Measurements from ENCODE around the gene MCM10.
"Not testable (repeated sequence)": the region's sequence is repeated elsewhere in the genome, so short reads cannot be mapped to it uniquely, and the experiment has no call there.

MCM10 gene

DNA sequence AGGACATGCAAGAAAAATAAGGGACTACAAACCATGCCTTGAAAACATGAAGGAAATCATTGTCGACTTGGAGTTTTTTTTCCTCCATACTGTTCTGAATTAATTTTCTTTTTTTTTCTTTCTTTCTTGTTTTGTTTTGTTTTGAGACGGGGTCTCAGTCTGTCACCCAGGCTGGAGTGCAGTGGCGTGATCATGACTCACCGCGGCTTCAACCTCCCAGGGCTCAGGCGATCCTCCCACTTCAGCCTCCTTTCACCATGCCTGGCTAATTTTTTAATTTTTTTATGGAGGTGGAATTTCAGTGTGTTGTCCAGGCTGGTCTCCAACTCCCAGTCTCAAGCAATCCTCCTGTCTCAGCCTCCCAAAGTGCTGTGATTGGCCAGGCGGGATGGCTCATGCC is 61.2 kb downstream of the MCM10 start:
- DNase-seq, result no peak

DNA sequence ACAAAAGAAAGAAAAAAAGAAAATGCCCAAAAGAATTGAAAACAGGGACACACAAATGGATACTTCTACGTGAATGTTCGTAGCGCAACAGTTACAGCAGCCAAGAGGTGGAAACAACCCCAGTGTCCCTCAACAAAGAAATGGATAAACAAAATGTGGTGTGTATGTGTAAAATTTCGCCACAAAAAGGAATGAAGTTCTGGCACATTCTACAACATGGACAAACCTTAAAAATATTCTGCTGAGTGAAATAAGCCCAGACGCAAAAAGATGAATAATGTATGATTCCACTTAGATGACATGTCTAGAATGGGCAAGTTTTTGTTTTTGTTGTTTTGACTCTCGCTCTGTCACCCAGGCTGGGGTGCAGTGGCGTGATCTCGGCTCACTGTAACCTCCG is 61.9 kb downstream of the MCM10 start:
- DNase-seq, result no peak

DNA sequence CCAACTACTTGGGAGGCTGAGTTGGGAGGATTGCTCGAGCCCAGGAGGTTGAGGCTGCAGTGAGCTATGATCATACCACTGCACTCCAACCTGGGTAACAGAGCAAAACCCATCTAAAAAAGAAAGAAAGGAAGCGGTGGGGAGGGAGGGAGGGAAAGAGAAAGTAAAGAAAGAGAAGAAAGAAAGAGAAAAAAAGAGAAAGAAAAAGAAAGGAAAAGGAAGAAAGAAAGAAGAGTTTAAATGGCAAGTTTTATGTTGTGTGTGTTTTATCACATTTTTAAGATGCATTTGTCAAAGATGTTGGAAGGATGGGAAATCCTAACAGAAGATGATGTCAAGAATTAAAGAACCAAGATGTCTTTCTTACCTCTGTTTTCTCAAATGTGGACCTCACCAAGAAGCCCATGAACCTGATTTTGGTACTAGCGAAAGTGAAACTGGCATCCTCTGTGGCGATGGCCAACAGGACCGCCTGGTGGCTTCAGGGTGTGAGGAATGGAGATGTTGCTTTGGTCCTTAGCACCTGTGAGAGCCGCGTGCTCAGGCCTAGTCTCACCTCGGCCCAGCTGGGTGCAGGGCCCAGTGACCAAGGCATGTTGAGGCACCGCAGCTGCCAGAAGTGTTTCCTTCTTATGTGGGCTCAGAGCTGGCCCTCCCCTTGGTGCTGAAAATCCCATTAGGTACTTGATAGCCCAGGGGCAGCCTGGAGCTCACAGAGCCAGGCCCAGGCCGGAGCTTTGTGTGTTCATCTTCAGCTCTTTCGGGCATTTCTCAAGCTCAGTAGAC is 63.0 kb downstream of the MCM10 start:
- no peak for DNase-seq

DNA sequence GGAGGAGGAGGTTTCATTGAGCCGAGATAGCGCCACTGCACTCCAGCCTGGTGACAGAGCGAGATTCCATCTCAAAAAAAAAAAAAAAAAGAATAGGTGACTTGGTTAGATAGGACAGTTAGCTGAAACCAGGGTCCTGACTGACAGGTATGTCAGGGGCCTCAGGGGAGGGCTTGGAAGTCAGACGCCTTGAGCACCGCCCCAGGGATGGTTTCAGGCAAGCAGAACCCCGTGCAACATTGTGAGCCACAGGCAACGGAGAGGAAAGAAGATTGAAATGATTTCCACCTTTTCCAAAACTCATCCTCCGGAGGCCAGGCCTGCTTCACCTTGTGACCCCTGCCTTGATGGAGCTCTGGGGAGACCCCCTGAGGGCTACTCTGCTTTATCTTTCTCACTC is 64.2 kb downstream of the MCM10 start:
- no peak for DNase-seq

DNA sequence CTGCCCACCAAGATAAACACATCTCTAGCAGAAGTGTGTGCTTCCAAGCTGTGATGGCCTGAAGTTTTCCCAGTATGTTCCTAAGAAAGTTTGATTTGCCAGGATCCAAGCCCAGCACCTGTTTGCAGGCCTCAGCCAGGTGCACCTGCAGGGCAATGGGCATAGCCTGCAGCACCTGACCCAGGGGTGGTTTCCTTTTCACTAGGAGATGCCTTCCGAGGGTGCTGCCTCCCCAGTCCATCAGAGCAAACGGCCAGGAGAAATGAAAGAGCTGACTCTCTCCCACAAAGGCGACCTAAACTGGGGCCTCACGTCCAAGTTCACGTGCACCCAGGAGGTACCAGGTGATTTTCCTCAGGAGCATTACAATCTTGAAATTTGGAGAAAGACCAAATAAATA is 65.7 kb downstream of the MCM10 start:
- no peak for DNase-seq

DNA sequence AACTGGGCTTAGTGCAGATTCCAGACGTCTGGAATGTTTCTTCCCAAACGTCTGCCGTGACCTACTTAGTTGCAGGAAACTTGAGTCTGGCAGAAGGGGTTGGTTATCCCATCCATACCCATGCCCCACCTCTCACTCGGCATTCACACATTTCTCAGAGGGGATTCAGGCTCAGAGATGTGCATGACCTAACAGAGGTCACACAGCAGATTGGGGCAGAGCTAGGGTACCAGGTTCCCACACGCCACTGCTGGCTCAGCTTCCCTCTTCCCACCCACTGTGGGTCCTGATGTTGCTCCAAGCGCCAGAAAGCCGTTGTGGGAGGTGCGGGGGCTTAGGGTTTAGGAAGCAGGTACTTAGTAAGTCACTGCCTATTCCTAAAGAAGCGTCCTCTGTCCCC is 69.8 kb downstream of the MCM10 start:
- DNase-seq, result no peak

DNA sequence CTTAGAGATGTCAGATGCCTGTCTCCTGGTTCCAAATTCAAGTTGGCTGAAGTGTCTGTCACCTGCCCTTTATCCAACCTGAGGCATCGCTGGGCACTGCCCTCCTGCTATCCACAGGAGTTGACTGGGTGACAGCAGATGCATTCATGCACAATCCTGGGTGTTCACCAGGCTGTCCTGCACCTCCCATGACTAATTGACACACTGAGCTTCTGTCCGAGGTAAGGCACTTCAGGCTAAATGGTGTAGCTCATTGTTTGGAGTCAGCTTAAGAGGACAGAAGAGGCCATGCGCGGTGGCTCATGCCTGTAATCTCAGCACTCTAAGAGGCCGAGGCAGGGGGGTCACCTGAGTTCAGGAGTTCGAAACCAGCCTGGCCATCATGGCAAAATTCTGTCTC is 70.5 kb downstream of the MCM10 start:
- no peak for DNase-seq

DNA sequence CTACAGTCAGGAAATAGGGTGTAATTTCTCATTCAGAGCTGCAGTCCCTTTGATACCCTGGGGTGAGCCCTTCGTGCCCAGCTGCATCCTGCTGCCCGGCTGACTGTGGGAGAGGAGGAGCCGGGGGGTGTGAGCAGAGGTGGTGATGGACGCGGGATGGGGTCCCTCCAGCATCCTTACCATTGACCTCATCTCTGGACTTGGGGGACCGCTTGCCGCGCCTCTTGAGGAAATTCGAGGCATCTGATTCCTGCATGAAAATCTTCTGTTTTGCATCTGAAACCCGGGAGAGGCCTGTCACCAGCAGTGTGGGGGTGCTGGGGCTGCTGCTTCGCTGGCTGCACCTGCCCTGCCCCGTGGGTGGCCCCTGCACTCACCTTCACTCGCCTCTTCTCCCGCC is 72.0 kb downstream of the MCM10 start:
- DNase-seq, result no peak

DNA sequence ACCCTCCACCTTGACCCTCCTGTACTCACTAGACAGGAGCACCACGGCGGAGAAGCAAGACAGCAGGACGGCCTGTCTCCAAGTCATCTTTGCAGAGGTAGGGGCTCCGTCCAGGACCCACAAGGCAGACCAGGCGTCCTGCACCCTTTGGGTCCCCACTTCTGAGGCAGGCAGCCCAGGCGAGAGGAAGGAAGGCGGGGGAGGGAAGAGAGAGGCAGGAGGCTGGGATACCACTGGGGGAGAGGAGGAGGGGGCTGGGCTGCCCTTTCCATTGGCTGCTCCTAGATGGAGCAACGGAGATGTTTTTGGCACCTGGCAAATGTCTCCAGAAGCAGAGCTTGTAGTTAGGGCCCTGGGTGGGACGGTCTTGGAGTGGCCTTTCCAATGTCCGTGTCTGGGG is 72.8 kb downstream of the MCM10 start, which contains the start of gene UCMA:
UCMA (minus strand) TSS at position 203 of the 400 bp plus-strand sequence; CDS start at position 87, 116 bp downstream.
- no peak for DNase-seq

DNA sequence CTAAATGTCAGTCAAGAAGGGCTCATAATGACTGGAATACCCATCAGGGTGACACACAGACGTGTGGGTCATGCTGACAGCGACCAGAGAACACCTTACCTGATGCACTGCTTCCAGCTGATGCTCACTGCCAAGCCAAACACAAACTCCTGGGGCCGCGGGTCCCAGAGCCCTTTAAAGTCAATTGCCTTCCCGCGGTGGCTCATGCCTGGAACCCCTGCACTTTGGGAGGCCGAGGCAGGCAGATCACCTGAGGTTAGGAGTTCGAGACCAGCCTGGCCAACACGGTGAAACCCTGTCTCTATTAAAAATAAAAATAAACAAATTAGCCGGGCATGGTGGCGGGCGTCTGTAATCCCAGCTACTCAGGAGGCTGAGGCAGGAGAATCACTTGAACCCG is 73.4 kb downstream of the MCM10 start:
- not testable (repeated sequence) for DNase-seq

DNA sequence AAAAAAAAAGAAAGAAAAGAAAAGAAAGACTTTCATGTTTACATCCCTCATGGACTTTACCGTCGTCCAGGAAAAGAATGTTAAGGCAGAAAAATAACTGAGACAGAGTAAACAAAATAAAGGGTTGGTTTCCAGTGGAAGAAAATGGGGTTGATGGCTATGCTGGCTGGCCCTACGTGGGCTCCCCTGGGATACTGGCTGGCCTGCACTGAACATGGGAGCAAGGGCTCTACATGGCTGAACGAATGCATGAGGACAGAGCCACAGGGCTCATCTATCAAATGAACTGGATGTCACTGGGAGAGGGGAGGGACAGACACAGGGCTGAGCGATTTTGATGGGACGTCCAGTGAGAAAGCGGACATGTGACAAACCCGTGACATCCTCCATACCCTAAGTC is 75.3 kb downstream of the MCM10 start:
- DNase-seq, result no peak

DNA sequence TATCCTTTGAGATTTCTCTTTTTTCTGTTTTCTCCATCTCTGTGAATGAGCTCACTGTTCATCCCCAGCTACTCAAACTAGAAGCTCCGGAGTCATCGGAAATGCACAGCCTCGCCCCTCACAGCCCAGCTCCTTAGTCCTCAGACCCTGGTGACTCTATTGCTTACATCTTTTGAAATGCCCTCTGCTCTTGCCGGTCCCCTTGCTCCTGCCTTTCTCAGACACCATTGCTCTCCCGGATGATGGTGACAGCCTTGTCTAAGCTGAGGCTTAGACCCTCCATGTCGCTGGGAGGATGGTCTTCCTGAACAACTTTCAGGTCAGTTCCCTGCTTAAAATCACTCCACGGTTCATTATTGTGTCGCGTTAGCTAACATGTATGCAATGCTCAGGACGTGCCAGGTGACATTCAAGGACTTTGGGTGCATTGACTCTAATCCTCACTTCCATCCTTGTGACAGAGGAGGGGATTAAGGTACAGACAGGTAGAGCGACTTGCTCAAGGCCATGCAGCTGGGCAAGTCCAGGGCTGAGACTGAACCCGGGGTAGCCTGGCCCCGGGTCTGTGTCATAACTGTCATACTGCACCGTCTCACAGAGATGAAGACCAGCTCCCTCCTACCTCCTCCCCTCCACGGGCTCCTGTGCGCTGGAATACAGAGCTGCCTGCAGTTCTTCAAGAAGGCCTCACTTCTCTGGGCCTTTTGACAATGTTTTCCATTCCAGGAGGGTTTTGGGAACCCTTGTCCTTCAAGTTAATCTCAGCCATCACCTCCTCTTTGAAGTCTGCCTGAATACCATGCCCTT is 77.1 kb downstream of the MCM10 start:
- no peak for DNase-seq

DNA sequence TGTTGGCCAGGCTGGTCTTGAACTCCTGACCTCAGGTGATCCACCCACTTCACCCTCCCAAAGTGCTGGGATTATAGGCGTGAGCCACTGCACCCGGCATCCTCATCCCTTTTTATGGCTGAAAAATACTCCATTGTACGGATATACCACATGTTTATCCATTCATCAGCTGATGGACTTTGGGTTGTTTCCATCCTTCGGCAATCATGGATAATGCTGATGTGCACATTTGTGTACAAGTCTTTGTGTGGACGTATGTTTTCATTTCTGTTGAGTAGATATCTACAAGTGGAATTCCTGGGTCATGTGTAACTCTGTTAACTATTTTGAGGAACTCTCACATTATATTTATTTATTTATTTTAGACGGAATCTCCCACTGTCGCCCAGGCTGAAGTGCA is 78.6 kb downstream of the MCM10 start:
- no peak for DNase-seq

DNA sequence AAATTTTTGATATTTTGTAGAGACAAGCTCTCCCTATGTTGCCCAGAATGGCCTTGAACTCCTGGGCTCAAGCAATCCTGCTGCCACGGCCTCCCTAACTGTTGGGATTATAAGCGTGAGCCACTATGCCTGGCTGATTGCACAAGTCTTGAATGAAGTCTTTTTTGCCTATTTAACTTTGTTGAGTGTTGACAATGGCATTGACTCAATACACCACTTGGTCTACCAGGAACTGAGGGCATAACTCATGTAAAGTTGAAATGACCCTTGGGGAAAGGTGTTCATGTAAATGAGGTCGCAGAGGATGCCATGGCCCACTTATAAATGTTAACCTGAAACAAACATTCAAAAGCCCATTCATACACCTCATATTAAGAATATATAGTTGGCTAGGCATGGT is 80.3 kb downstream of the MCM10 start:
- DNase-seq, result no peak

DNA sequence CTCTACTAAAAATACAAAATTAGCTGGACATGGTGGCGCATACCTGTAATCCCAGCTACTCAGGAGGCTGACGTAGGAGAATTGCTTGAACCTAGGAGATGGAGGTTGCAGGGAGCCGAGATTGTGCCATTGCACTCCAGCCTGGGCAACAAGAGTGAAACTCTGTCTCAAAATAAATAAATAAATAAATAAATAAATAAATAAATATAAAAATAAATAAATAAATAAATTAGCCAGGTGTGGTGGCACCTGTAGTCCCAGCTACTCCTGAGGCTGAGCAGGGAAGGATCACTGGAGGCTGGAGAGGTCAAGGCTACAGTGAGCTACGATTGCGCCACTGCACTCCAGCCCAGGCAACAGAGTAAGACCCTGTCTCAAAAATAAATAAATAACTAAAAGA is 80.9 kb downstream of the MCM10 start:
- not testable (repeated sequence) for DNase-seq

DNA sequence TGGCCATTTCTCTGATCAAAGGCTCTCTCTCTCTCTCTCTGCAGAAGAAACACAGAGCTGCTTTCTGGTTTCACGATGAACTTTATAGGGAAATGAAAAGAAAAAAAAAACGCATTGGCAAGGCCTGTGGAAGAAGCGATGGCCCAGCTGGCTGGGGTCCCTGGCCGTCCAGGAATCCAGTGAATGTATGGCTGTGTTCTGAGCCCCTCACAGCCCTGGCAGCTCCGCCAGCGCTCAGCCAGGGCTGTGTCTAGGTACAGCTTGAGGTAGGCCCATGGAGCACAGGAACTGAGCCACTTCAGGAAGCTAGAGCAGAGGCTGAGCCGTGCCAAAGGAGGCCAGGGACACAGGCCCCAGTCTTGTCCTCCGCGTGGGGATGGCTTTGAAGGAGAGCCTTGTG is 85.9 kb downstream of the MCM10 start:
- DNase-seq, result no peak

DNA sequence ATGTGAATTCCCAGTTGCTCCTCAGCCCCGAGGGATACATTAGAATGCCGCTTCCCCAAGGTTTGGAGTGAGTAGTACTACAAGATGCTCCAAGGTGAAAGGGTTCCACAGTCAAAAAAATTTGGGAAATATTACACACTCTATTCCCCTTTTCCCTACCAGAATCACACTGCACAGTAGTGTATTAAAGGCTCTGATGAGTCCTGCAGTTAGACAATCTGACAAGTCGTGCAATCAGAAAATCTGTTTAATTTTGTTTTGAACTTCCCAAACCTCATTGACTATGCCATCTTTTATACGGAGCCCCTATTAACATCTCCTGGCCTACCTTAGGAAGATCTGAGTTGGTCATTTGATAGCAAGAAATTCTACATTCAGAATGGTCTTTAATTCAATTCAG is 86.4 kb downstream of the MCM10 start:
- no peak for DNase-seq

DNA sequence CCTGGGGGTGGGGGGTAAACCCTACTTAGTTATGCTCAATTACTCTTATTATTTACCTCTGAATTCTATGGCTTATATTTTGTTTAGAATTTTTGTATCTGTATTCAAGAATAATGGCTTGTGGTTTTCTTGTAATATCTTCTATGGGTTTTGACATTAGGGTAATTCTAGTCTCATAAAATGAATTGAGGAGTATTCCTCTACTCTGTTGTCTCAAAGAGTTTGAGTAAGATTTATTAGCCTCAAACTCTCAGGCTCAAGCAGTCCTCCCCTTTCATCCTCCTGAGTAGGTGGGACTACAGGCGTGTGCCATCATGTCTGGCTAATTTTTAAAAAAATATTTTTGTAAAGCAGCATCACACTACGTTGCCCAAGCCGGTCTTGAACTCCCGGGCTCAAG is 92.4 kb downstream of the MCM10 start:
- no peak for DNase-seq

DNA sequence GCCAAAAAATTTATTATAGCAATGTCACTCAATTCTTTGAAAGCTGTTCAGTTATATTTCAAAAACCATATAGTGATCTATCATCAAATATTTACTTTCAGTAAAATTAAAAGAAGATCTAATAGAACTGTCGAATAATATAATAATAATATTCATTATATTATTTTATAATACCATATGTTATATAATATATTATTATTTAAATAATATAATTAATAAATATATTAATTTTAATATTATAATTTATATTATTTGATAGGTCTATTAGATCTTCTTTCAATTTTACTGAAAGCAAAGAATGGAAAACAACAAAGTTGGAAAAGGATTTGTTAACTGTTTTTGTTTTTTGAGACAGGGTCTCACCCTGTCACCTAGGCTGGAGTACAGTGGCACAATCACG is 95.3 kb downstream of the MCM10 start:
- DNase-seq, result no peak

DNA sequence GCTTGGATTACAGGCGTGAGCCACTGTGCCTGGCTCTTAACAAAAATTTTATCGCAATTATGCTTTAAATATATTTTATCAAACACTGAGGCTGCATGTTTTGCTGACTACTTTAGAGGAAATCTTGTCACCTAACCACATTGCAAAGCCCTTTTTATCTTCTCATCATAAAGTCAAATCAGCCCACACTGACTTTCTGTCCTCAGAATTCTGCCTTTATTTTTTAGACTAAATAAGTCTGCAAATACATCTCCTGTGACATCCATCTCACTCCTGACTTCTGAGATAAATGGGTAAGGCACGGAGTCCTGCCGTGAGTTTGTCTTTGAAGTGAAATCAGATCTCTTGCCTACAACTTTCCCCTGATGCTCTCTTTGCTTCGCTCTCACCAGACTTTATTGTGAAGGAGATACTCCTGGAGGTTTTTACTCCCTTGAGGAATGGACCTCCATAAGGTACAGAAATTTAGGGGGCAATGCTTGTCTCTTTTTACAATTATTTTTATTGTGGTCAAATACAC is 96.3 kb downstream of the MCM10 start:
- DNase-seq, result no peak

Measured in NCI-H226 (cell line).